Panc1 (cell line): ENCODE data around the gene AP3S2. TPM values are rescaled to one million over a fixed set of nuclear protein-coding genes. Genes with fewer than 3 reads are reported as not detected.

Experiments used
- ATAC-seq: fragments of 200-7000 bp; cut with Tn5 transposase; 2 replicates; pipeline ENCODE4 v1.9.1; 2020; ENCODE audit warnings: mild to moderate bottlenecking, moderate library complexity
- BruUV-seq: library from RNA; stranded (reverse); fragments of 400-500 nt; replicated peaks from 2 replicates; lab custom pipeline; 2021; lab: Mats Ljungman, UMichigan
- CTCF ChIA-PET: fragments of 300-600 bp; sonication (Branson Sonifier 250); formaldehyde crosslinking; loops from one replicate; lab custom pipeline; 2022; ENCODE audit warnings: antibody characterized with exemption; lab: Charles Lee
- POLR2A ChIA-PET: fragments of 300-600 bp; sonication (Branson Sonifier 250); formaldehyde crosslinking; loops from one replicate; lab custom pipeline; 2022; ENCODE audit warnings: antibody characterized with exemption; lab: Charles Lee
- DNase-seq: peaks from one replicate; pipeline ENCODE4 v3.0.0-alpha.2; 2010; ENCODE audit warnings: low read depth, low spot score
- H3K27ac ChIP-seq: 2 replicates; pipeline ENCODE4 v1.5.1; 2011; ENCODE audit warnings: mild to moderate bottlenecking, low read length, inconsistent platforms
- H3K27me3 ChIP-seq: fragments of 200-500 bp; sonication (Bioruptor generic); 2 replicates; pipeline ENCODE4 v1.6.0; 2014; ENCODE audit warnings: low read length, inconsistent platforms; ENCODE audit not compliant: control insufficient read depth, insufficient read depth
- H3K36me3 ChIP-seq: fragments of 200-500 bp; sonication (Bioruptor generic); 2 replicates; pipeline ENCODE4 v1.5.1; 2014; ENCODE audit warnings: inconsistent platforms, mild to moderate bottlenecking, low read length, moderate library complexity; ENCODE audit not compliant: control insufficient read depth, insufficient read depth
- H3K4me1 ChIP-seq: 2 replicates; pipeline ENCODE4 v1.5.1; 2011; ENCODE audit warnings: inconsistent platforms, mild to moderate bottlenecking, low read length, moderate library complexity; ENCODE audit not compliant: control insufficient read depth, insufficient read depth
- H3K4me3 ChIP-seq, 2 experiments: 2 replicates each; pipeline ENCODE4 v1.5.1; 2011 to 2012; ENCODE audit warnings: low read depth in 2 of 2, low read length in 2 of 2, mild to moderate bottlenecking in 2 of 2, inconsistent platforms in 1 of 2, moderate library complexity in 1 of 2
- H3K9me3 ChIP-seq: fragments of 200-500 bp; sonication (Bioruptor generic); 2 replicates; pipeline ENCODE4 v1.5.1; 2014; ENCODE audit warnings: low read depth, mild to moderate bottlenecking, inconsistent platforms, low read length, moderate library complexity; ENCODE audit not compliant: control insufficient read depth, insufficient read depth
- POLR2AphosphoS5 ChIP-seq: IDR thresholded peaks from 2 replicates; pipeline ENCODE4 v1.6.1; 2012; ENCODE audit warnings: mild to moderate bottlenecking, low read depth, low read length, moderate library complexity
- SIN3A ChIP-seq: IDR thresholded peaks from 2 replicates; pipeline ENCODE4 v1.6.1; 2012; ENCODE audit warnings: low read depth, mild to moderate bottlenecking, low read length, moderate library complexity, borderline replicate concordance; ENCODE audit not compliant: insufficient read depth
- TCF7L2 ChIP-seq: IDR thresholded peaks from 2 replicates; pipeline ENCODE4 v1.6.1; 2011; ENCODE audit warnings: mild to moderate bottlenecking, low read depth, low read length, inconsistent platforms
- in situ Hi-C: cut with HindIII; loops from 2 replicates; pipeline ENCODE4 v1.10.0; 2016; ENCODE audit warnings: low sequenced_read_pairs, low pct_unique_long_range_greater_than_20kb
- intact Hi-C: fragments of 100-400 bp; cut with micrococcal nuclease; formaldehyde crosslinking; loops from one replicate; pipeline ENCODE4 v1.10.0; 2022; ENCODE audit not compliant: unreplicated experiment
- total RNA-seq: library from RNA; stranded (reverse); gene quantifications from one replicate; pipeline ENCODE4 v1.2.1, GENCODE V29; 2021; ENCODE audit not compliant: unreplicated experiment
- TF ChIP-seq, protein P1 (sequence below): fragments of 450-650 bp; IDR thresholded peaks from 2 replicates; pipeline ENCODE4 v1.5.1; 2017; ENCODE audit warnings: mild to moderate bottlenecking
- TF ChIP-seq, protein P2 (sequence below), 2 experiments: IDR thresholded peaks; 2 replicates each; pipeline ENCODE4 v1.6.1; 2011 to 2012; ENCODE audit warnings: low read depth in 2 of 2, control low read depth in 1 of 2, low read length in 1 of 2, mild to moderate bottlenecking in 1 of 2, moderate library complexity in 1 of 2; ENCODE audit not compliant: insufficient read depth in 1 of 2

The AP3S2 gene
- total RNA-seq, 1 experiment from 2014 or later = 24.6 TPM

DNA sequence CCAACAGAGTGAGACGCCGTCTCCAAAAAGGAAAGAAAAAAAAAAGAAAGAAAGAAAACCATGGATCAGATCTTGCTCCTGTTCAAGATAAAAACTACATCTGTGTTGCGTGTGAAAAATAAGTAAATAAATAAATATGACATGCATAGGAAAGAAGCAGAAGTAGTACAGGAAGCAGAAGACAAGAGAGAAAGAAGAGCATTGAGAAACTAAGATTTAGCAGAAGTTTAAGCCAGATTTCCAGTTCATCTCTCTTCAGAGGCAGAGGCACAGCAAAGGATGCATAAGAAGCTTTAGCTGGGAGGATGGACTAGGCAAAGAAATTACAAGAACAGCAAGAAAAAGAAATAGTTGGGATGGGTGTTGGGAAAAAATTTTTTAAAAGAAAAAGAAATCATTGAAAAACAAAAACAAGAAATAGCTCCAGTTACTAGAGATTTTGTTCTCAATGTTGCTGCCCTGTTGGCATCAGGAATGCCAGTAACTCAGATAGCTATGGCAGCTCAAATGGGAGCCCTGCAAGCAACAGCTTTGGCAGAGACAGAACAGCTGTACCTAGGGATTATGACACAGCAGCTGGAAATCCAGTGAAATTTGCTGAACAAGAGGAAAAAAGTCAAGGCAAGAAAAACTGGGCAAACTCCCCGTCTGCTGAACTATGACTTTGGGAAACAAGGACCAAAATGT, 17.3 kb downstream of the AP3S2 start:
- Histone ChIP-seq H3K27me3 (no peaks in the 10 kb centered on the region), H3K4me1 (no peaks in the 10 kb centered on the region), H3K9me3 (no peaks in the 10 kb centered on the region), H3K36me3 (peaks cover 8% of the 10 kb centered on the region; the same call in 1 of the 2 replicates), H3K27ac (no peak overlapping the region), H3K4me3 (no peak overlapping the region)
- intact Hi-C loops (no loop called here), in situ Hi-C loops (loop anchor here (10.0 kb wide), 1 partner anchor 122 kb away; the partner anchor contains the start of gene MESP1)
- ChIA-PET POLR2A (interaction anchor here (0.9 kb wide), 1 partner anchor 138 kb away, joined by 4 read pairs; no protein-coding TSS in a partner anchor), CTCF (interaction anchor here (0.8 to 1.3 kb wide), 3 partner anchors 12 to 136 kb away, joined by 3 to 6 read pairs (median 4); no protein-coding TSS in a partner anchor)
- no TSS peak for BruUV-seq
- TF ChIP-seq, protein P1, sequence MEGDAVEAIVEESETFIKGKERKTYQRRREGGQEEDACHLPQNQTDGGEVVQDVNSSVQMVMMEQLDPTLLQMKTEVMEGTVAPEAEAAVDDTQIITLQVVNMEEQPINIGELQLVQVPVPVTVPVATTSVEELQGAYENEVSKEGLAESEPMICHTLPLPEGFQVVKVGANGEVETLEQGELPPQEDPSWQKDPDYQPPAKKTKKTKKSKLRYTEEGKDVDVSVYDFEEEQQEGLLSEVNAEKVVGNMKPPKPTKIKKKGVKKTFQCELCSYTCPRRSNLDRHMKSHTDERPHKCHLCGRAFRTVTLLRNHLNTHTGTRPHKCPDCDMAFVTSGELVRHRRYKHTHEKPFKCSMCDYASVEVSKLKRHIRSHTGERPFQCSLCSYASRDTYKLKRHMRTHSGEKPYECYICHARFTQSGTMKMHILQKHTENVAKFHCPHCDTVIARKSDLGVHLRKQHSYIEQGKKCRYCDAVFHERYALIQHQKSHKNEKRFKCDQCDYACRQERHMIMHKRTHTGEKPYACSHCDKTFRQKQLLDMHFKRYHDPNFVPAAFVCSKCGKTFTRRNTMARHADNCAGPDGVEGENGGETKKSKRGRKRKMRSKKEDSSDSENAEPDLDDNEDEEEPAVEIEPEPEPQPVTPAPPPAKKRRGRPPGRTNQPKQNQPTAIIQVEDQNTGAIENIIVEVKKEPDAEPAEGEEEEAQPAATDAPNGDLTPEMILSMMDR = no peak
- TF ChIP-seq POLR2AphosphoS5 = no peak
- TF ChIP-seq TCF7L2 = no peak
- TF ChIP-seq, protein P2, sequence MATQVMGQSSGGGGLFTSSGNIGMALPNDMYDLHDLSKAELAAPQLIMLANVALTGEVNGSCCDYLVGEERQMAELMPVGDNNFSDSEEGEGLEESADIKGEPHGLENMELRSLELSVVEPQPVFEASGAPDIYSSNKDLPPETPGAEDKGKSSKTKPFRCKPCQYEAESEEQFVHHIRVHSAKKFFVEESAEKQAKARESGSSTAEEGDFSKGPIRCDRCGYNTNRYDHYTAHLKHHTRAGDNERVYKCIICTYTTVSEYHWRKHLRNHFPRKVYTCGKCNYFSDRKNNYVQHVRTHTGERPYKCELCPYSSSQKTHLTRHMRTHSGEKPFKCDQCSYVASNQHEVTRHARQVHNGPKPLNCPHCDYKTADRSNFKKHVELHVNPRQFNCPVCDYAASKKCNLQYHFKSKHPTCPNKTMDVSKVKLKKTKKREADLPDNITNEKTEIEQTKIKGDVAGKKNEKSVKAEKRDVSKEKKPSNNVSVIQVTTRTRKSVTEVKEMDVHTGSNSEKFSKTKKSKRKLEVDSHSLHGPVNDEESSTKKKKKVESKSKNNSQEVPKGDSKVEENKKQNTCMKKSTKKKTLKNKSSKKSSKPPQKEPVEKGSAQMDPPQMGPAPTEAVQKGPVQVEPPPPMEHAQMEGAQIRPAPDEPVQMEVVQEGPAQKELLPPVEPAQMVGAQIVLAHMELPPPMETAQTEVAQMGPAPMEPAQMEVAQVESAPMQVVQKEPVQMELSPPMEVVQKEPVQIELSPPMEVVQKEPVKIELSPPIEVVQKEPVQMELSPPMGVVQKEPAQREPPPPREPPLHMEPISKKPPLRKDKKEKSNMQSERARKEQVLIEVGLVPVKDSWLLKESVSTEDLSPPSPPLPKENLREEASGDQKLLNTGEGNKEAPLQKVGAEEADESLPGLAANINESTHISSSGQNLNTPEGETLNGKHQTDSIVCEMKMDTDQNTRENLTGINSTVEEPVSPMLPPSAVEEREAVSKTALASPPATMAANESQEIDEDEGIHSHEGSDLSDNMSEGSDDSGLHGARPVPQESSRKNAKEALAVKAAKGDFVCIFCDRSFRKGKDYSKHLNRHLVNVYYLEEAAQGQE (IDR thresholded peaks at IDR 0.05; ENCODE audit: insufficient read depth in 1 of 2, low read depth in 2 of 2, low read length in 1 of 2) = no peak
- TF ChIP-seq SIN3A = no peak
- no peak for ATAC-seq
- DNase-seq = no peak

GRCh38 chr15:89875741-89876140, 18.1 kb downstream of the AP3S2 start:
- Histone ChIP-seq H3K27ac (no peak overlapping the region), H3K4me3 (no peak overlapping the region), H3K4me1 (no peaks in the 10 kb centered on the region), H3K27me3 (no peaks in the 10 kb centered on the region), H3K36me3 (peaks cover 7% of the 10 kb centered on the region; the same call in 1 of the 2 replicates), H3K9me3 (no peaks in the 10 kb centered on the region)
- ATAC-seq = no peak
- CTCF ChIA-PET = interaction anchor here (1.6 to 1.9 kb wide), 2 partner anchors 114 to 135 kb away, joined by 24 to 40 read pairs; no protein-coding TSS in a partner anchor
- intact Hi-C loops = loop anchor here (2.0 kb wide), 1 partner anchor 115 kb away; no protein-coding TSS in a partner anchor
- POLR2A ChIA-PET = no interaction called here
- BruUV-seq = no TSS peak
- no peak for DNase-seq
- in situ Hi-C loops = loop anchor here (10.0 kb wide), 1 partner anchor 121 kb away; the partner anchor contains the start of gene MESP1
- TF ChIP-seq, protein P2 (IDR thresholded peaks at IDR 0.05; ENCODE audit: insufficient read depth in 1 of 2, low read depth in 2 of 2, low read length in 1 of 2) = no peak
- TF ChIP-seq TCF7L2 (no peak), POLR2AphosphoS5 (no peak), SIN3A (no peak)
- TF ChIP-seq, protein P1 = no peak
